Left ventricle myocardium inferior (tissue), 1 donor: ENCODE results near the gene DRD2. TPM values are rescaled to one million over a fixed set of nuclear protein-coding genes. Genes with fewer than 3 reads are reported as not detected.

Source experiments
- DNase-seq: peaks from one replicate; pipeline ENCODE4 v3.0.0-alpha.2; 2020
- H3K27ac ChIP-seq: fragments of 200-600 bp; replicated peaks from 2 replicates; pipeline ENCODE4 v1.8.0; 2021
- H3K27me3 ChIP-seq: fragments of 200-600 bp; 2 replicates; pipeline ENCODE4 v1.8.0; 2021; ENCODE audit warnings: low read depth
- H3K36me3 ChIP-seq: fragments of 200-600 bp; 2 replicates; pipeline ENCODE4 v1.8.0; 2021
- H3K4me1 ChIP-seq: fragments of 200-600 bp; 2 replicates; pipeline ENCODE4 v1.8.0; 2021
- H3K4me3 ChIP-seq: fragments of 200-600 bp; 2 replicates; pipeline ENCODE4 v1.8.0; 2021; ENCODE audit warnings: mild to moderate bottlenecking, moderate library complexity
- H3K9me3 ChIP-seq: fragments of 200-600 bp; replicated peaks from 2 replicates; pipeline ENCODE4 v1.8.0; 2021
- CTCF ChIP-seq: fragments of 200-600 bp; IDR thresholded peaks from 2 replicates; pipeline ENCODE4 v1.8.0; 2021; ENCODE audit warnings: antibody characterized with exemption, mild to moderate bottlenecking, borderline replicate concordance
- intact Hi-C: fragments of 100-400 bp; cut with micrococcal nuclease; formaldehyde crosslinking; loops from one replicate; pipeline ENCODE4 v1.11.0; 2022
- total RNA-seq: library from RNA; stranded (reverse); fragmentation: NEBNext Ultra II Directional; extraction: Animal tissue kit (Norgen Biotek cat#: 25700); gene quantifications from one replicate; pipeline ENCODE4 v1.2.1, GENCODE V29; 2021
- donor health status: DM: no; HTN: yes; CAD: no; lungs with severe emphysema.

The DRD2 gene
- total RNA-seq, 1 donor from 2014 or later = not detected

GRCh38 chr11:113496026-113496651 lies 20.9 kb upstream of the DRD2 start:
- intact Hi-C loops = no loop called here
- no peak for DNase-seq

GRCh38 chr11:113494021-113494420 lies 18.8 kb upstream of the DRD2 start:
- Histone ChIP-seq H3K27me3 (peaks cover 38% of the 10 kb centered on the region), H3K4me3 (no peak overlapping the region), H3K9me3 (no peaks in the 10 kb centered on the region), H3K4me1 (no peaks in the 10 kb centered on the region), H3K36me3 (no peaks in the 10 kb centered on the region), H3K27ac (no peak overlapping the region)
- intact Hi-C loops = no loop called here
- DNase-seq = no peak
- no peak for TF ChIP-seq CTCF

More at GRCh38 chr11:113496026-113496651, 20.9 kb upstream of the DRD2 start:
- peaks cover 56% of the 10 kb centered on the region for H3K27me3 ChIP-seq
- H3K27ac ChIP-seq = no peak overlapping the region
- no peaks in the 10 kb centered on the region for H3K9me3 ChIP-seq
- TF ChIP-seq CTCF = no peak
- no peaks in the 10 kb centered on the region for H3K36me3 ChIP-seq
- no peaks in the 10 kb centered on the region for H3K4me1 ChIP-seq
- no peak overlapping the region for H3K4me3 ChIP-seq

- intact Hi-C loops = no loop called here
- Histone ChIP-seq H3K4me1 (no peaks in the 10 kb centered on the region), H3K36me3 (no peaks in the 10 kb centered on the region), H3K27me3 (peaks cover 38% of the 10 kb centered on the region), H3K4me3 (no peak overlapping the region), H3K9me3 (no peaks in the 10 kb centered on the region), H3K27ac (no peak overlapping the region)
- DNase-seq = no peak
- TF ChIP-seq CTCF = no peak
Measured at GRCh38 chr11:113493206-113493605, 18.0 kb upstream of the DRD2 start.

- Histone ChIP-seq H3K27me3 (peaks cover 12% of the 10 kb centered on the region), H3K9me3 (no peaks in the 10 kb centered on the region), H3K36me3 (no peaks in the 10 kb centered on the region), H3K27ac (no peak overlapping the region), H3K4me1 (no peaks in the 10 kb centered on the region), H3K4me3 (no peak overlapping the region)
- intact Hi-C loops = no loop called here
- no peak for DNase-seq
- no peak for TF ChIP-seq CTCF
Measured at GRCh38 chr11:113488931-113489351, 13.7 kb upstream of the DRD2 start.

- no peaks in the 10 kb centered on the region for H3K4me1 ChIP-seq
- H3K9me3 ChIP-seq = no peaks in the 10 kb centered on the region
- H3K36me3 ChIP-seq = no peaks in the 10 kb centered on the region
- intact Hi-C loops = no loop called here
- peaks cover 17% of the 10 kb centered on the region for H3K27me3 ChIP-seq
- DNase-seq = no peak
- H3K27ac ChIP-seq = no peak overlapping the region
- TF ChIP-seq CTCF = no peak
- no peak overlapping the region for H3K4me3 ChIP-seq
Measured at GRCh38 chr11:113487622-113488021, 12.4 kb upstream of the DRD2 start.
